Measurements from ENCODE around the gene INTS6.
A peak's percentile ranks its signal among the peaks of the same experiment; 100 is the strongest.

The INTS6 gene
- long read RNA-seq, transcript INTS6-201 (18 exons, 3,662 nt): major isoform, 6 of 23 reads
- long read RNA-seq, partial matches to known transcripts: 7 of 23 reads
- long read RNA-seq, other reads (novel, unspliced or antisense): 9 of 23 reads

GRCh38 chr13:51452361-51453206 is at the start of gene INTS6:
Gene INTS6 (minus strand): TSS chr13:51453036. CDS start chr13:51452525, 511 bp downstream.
- TF ChIP-seq SPI1 (IDR thresholded peaks at IDR 0.05; ENCODE audit: borderline replicate concordance, low read depth): no peak
- TF ChIP-seq REST (IDR thresholded peaks at IDR 0.05; ENCODE audit: insufficient replicate concordance, low read depth): peak; percentile 82
- peak; percentile 38; the same call in 1 of the 2 replicates for TF ChIP-seq GABPA (IDR thresholded peaks at IDR 0.05; ENCODE audit: low read depth)
- TF ChIP-seq CTCF (IDR thresholded peaks at IDR 0.05; ENCODE audit: insufficient read depth, low read length): no peak
- TF ChIP-seq POLR2AphosphoS5 (IDR thresholded peaks at IDR 0.05; ENCODE audit: low read depth): peak; percentile 100
- Histone ChIP-seq H3K27me3 (ENCODE audit: insufficient read depth, poor library complexity, severe bottlenecking) (no peaks in the 10 kb centered on the region), H3K27ac (replicated peaks) (peak within 1 kb of the TSS; percentile 97), H3K4me3 (replicated peaks; ENCODE audit: insufficient read depth, low read length) (peak within 1 kb of the TSS; percentile 75)
- peak; percentile 96 to 100 for DNase-seq (ENCODE audit: low read depth in 1 of 2, low spot score in 1 of 2)

GRCh38 chr13:51502153-51502651 is 49.4 kb upstream of the INTS6 start:
- no peak for DNase-seq (ENCODE audit: low read depth in 1 of 2, low spot score in 1 of 2)
- Histone ChIP-seq H3K27ac (replicated peaks) (no peak overlapping the region), H3K4me3 (replicated peaks; ENCODE audit: insufficient read depth, low read length) (no peak overlapping the region), H3K27me3 (ENCODE audit: insufficient read depth, poor library complexity, severe bottlenecking) (no peaks in the 10 kb centered on the region)
- TF ChIP-seq SPI1 (IDR thresholded peaks at IDR 0.05; ENCODE audit: borderline replicate concordance, low read depth): no peak
- TF ChIP-seq CTCF (IDR thresholded peaks at IDR 0.05; ENCODE audit: insufficient read depth, low read length): no peak
- TF ChIP-seq GABPA (IDR thresholded peaks at IDR 0.05; ENCODE audit: low read depth): no peak
- no peak for TF ChIP-seq REST (IDR thresholded peaks at IDR 0.05; ENCODE audit: insufficient replicate concordance, low read depth)
- no peak for TF ChIP-seq POLR2AphosphoS5 (IDR thresholded peaks at IDR 0.05; ENCODE audit: low read depth)

- peak; percentile 30; the same call in 1 of the 2 replicates for TF ChIP-seq SPI1 (IDR thresholded peaks at IDR 0.05; ENCODE audit: borderline replicate concordance, low read depth)
- no peak for TF ChIP-seq POLR2AphosphoS5 (IDR thresholded peaks at IDR 0.05; ENCODE audit: low read depth)
- Histone ChIP-seq H3K27me3 (ENCODE audit: insufficient read depth, poor library complexity, severe bottlenecking) (no peaks in the 10 kb centered on the region), H3K27ac (replicated peaks) (no peak overlapping the region), H3K4me3 (replicated peaks; ENCODE audit: insufficient read depth, low read length) (no peak overlapping the region)
- no peak for DNase-seq (ENCODE audit: low read depth in 1 of 2, low spot score in 1 of 2)
Observed at GRCh38 chr13:51501592-51502152, 48.8 kb upstream of the INTS6 start.

- no peak overlapping the region for H3K27ac ChIP-seq (replicated peaks)
- TF ChIP-seq REST (IDR thresholded peaks at IDR 0.05; ENCODE audit: insufficient replicate concordance, low read depth): no peak
- TF ChIP-seq SPI1 (IDR thresholded peaks at IDR 0.05; ENCODE audit: borderline replicate concordance, low read depth): no peak
- no peak for TF ChIP-seq GABPA (IDR thresholded peaks at IDR 0.05; ENCODE audit: low read depth)
- no peak for TF ChIP-seq CTCF (IDR thresholded peaks at IDR 0.05; ENCODE audit: insufficient read depth, low read length)
- no peak for TF ChIP-seq POLR2AphosphoS5 (IDR thresholded peaks at IDR 0.05; ENCODE audit: low read depth)
- no peaks in the 10 kb centered on the region for H3K27me3 ChIP-seq (ENCODE audit: insufficient read depth, poor library complexity, severe bottlenecking)
- H3K4me3 ChIP-seq (replicated peaks; ENCODE audit: insufficient read depth, low read length): no peak overlapping the region
- DNase-seq (ENCODE audit: low read depth in 1 of 2, low spot score in 1 of 2): no peak
Observed at GRCh38 chr13:51501096-51501495, 48.3 kb upstream of the INTS6 start.
